Measurements from ENCODE around the gene MARCHF5. TPM values are rescaled to one million over a fixed set of nuclear protein-coding genes. Genes with fewer than 3 reads are reported as not detected.

Gene MARCHF5
- total RNA-seq, 1 experiment from 2014 or later, result 32.2 TPM

- TF ChIP-seq NR1H2 (CRISPR knock-in tag; IDR thresholded peaks at IDR 0.05), result no peak
- no peak for TF ChIP-seq IRF2 (CRISPR knock-in tag; IDR thresholded peaks at IDR 0.05; ENCODE audit: borderline replicate concordance, low read depth)
- TF ChIP-seq FOXJ3 (CRISPR knock-in tag; IDR thresholded peaks at IDR 0.05; ENCODE audit: borderline replicate concordance), result no peak
Observed at GRCh38 chr10:92309272-92309671, 18.3 kb downstream of the MARCHF5 start (continued).

GRCh38 chr10:92313750-92314149 is 22.8 kb downstream of the MARCHF5 start:
- no peak for DNase-seq (ENCODE audit: low spot score)
- CTCF ChIA-PET, result no interaction called here
- Mint-ChIP-seq H3K4me3 (no peak overlapping the region), H3K9me3 (no peaks in the 10 kb centered on the region), H3K4me1 (peaks cover 13% of the 10 kb centered on the region), H3K36me3 (peaks cover 35% of the 10 kb centered on the region), H3K27me3 (ENCODE audit: low read depth) (no peaks in the 10 kb centered on the region), H3K27ac (no peak overlapping the region)
- no peak for ATAC-seq
- POLR2A ChIA-PET, result no interaction called here
- no peak for TF ChIP-seq HMGA2 (CRISPR knock-in tag; IDR thresholded peaks at IDR 0.05)
- no peak for TF ChIP-seq CDX4 (CRISPR knock-in tag; IDR thresholded peaks at IDR 0.05; ENCODE audit: borderline replicate concordance)
- TF ChIP-seq SOX15 (CRISPR knock-in tag; IDR thresholded peaks at IDR 0.05), result no peak
- TF ChIP-seq ATF1 (CRISPR knock-in tag; IDR thresholded peaks at IDR 0.05), result no peak
- TF ChIP-seq ZNF532 (CRISPR knock-in tag; IDR thresholded peaks at IDR 0.05; ENCODE audit: borderline replicate concordance), result no peak
- TF ChIP-seq IRF1 (CRISPR knock-in tag; IDR thresholded peaks at IDR 0.05), result no peak
- no peak for TF ChIP-seq AR (CRISPR knock-in tag; IDR thresholded peaks at IDR 0.05)
- no peak for TF ChIP-seq USF2 (CRISPR knock-in tag; IDR thresholded peaks at IDR 0.05)
- TF ChIP-seq ZNF317 (CRISPR knock-in tag; IDR thresholded peaks at IDR 0.05; ENCODE audit: borderline replicate concordance, low read depth), result no peak
- TF ChIP-seq ZNF281 (CRISPR knock-in tag; IDR thresholded peaks at IDR 0.05), result no peak
- TF ChIP-seq TCF7 (CRISPR knock-in tag; IDR thresholded peaks at IDR 0.05; ENCODE audit: low read depth), result no peak
- no peak for TF ChIP-seq ZNF263 (CRISPR knock-in tag; IDR thresholded peaks at IDR 0.05; ENCODE audit: low read depth)
- no peak for TF ChIP-seq ATF6 (CRISPR knock-in tag; IDR thresholded peaks at IDR 0.05)
- no peak for TF ChIP-seq NFATC4 (CRISPR knock-in tag; IDR thresholded peaks at IDR 0.05)
- TF ChIP-seq IRF2 (CRISPR knock-in tag; IDR thresholded peaks at IDR 0.05; ENCODE audit: borderline replicate concordance, low read depth), result no peak
- no peak for TF ChIP-seq FOXP4 (CRISPR knock-in tag; IDR thresholded peaks at IDR 0.05)
- TF ChIP-seq FOXP1 (CRISPR knock-in tag; IDR thresholded peaks at IDR 0.05; ENCODE audit: borderline replicate concordance), result no peak
